HCT116 (cell line): ENCODE results near the gene CSK. TPM values are rescaled to one million over a fixed set of nuclear protein-coding genes. Genes with fewer than 3 reads are reported as not detected.

Experiments
- ATAC-seq: fragments of 200-7000 bp; cut with Tn5 transposase; 2 replicates; pipeline ENCODE4 v1.9.1; 2020; ENCODE audit warnings: mild to moderate bottlenecking, moderate library complexity
- BruUV-seq: library from RNA; stranded (reverse); fragments of 400-500 nt; replicated peaks from 2 replicates; lab custom pipeline; 2021; lab: Mats Ljungman, UMichigan
- CTCF ChIA-PET: fragments of 300-600 bp; sonication (Branson Sonifier 250); formaldehyde crosslinking; loops from one replicate; lab custom pipeline; 2021; ENCODE audit warnings: antibody characterized with exemption; lab: Charles Lee
- POLR2A ChIA-PET: fragments of 300-600, 350-600 bp; sonication (Branson Sonifier 250); formaldehyde crosslinking; loops from one replicate; lab custom pipeline; 2021; ENCODE audit warnings: antibody characterized with exemption; lab: Charles Lee
- RAD21 ChIA-PET, 2 experiments: fragments of 300-600 bp; sonication (Branson Sonifier 250); formaldehyde crosslinking; loops; one replicate each; lab custom pipeline; 2023; ENCODE audit warnings: low total read pairs in 2 of 2; ENCODE audit not compliant: uncharacterized antibody in 2 of 2, unreplicated experiment in 2 of 2, low non-redundant PET in 1 of 2; lab: Charles Lee
- DNase-seq: peaks from one replicate; pipeline ENCODE4 v3.0.0-alpha.2; 2010; ENCODE audit warnings: low read depth, low spot score
- H2AFZ ChIP-seq: fragments of 200-600 bp; shearing (Covaris generic), sonication (generic); 2 replicates; pipeline ENCODE4 v1.6.1; 2017; ENCODE audit warnings: low read depth, mixed run types, mixed read lengths, antibody characterized with exemption, low read length; ENCODE audit not compliant: poor library complexity, severe bottlenecking
- H3K27ac ChIP-seq: 2 replicates; pipeline ENCODE4 v1.5.1; 2012; ENCODE audit warnings: low read depth, low read length
- H3K27me3 ChIP-seq: fragments of 200-600 bp; sonication (generic); 2 replicates; pipeline ENCODE4 v1.6.1; 2016; ENCODE audit warnings: mixed run types, low read length, mixed read lengths; ENCODE audit not compliant: insufficient read depth
- H3K36me3 ChIP-seq, 2 experiments: fragments of 200-500 bp in 1 of 2; fragments of 200-600 bp in 1 of 2; sonication (Bioruptor generic) in 1 of 2; sonication (generic) in 1 of 2; 2 replicates each; pipeline versions ENCODE4 v1.5.1 to v1.6.1; 2014 to 2016; ENCODE audit warnings: low read length in 2 of 2, inconsistent platforms in 1 of 2, mixed read lengths in 1 of 2, mixed run types in 1 of 2; ENCODE audit not compliant: insufficient read depth in 2 of 2, control insufficient read depth in 1 of 2
- H3K4me1 ChIP-seq, 2 experiments: fragments of 200-600 bp in 1 of 2; sonication (generic) in 1 of 2; 2 replicates each; pipeline versions ENCODE4 v1.5.1 to v1.6.1; 2012 to 2017; ENCODE audit warnings: low read length in 2 of 2, inconsistent platforms in 1 of 2, mild to moderate bottlenecking in 1 of 2, mixed read lengths in 1 of 2, mixed run types in 1 of 2, moderate library complexity in 1 of 2; ENCODE audit not compliant: insufficient read depth in 2 of 2, control insufficient read depth in 1 of 2
- H3K4me2 ChIP-seq: fragments of 200-600 bp; sonication (generic); 2 replicates; pipeline ENCODE4 v1.6.1; 2017; ENCODE audit warnings: mixed run types, low read length, mixed read lengths
- H3K4me3 ChIP-seq, 2 experiments: fragments of 200-600 bp in 1 of 2; sonication (generic) in 1 of 2; replicated peaks in 1 of 2; 2 replicates each; pipeline ENCODE4 v1.5.1; 2011 to 2016; ENCODE audit warnings: low read length in 2 of 2, control low read depth in 1 of 2, low read depth in 1 of 2, mild to moderate bottlenecking in 1 of 2, mixed read lengths in 1 of 2, mixed run types in 1 of 2
- H3K79me2 ChIP-seq: fragments of 200-600 bp; sonication (generic); 2 replicates; pipeline ENCODE4 v1.6.1; 2017; ENCODE audit warnings: mild to moderate bottlenecking, mixed run types, low read length, moderate library complexity, mixed read lengths; ENCODE audit not compliant: insufficient read depth
- H3K9ac ChIP-seq: fragments of 200-600 bp; sonication (generic); 2 replicates; pipeline ENCODE4 v1.6.1; 2016; ENCODE audit warnings: low read length, mixed read lengths
- H3K9me2 ChIP-seq: fragments of 200-600 bp; sonication (generic), shearing (Covaris generic); 2 replicates; pipeline ENCODE4 v1.6.1; 2017; ENCODE audit warnings: mixed run types, mild to moderate bottlenecking, moderate library complexity; ENCODE audit not compliant: insufficient read depth
- H3K9me3 ChIP-seq, 2 experiments: fragments of 200-500 bp in 1 of 2; fragments of 200-600 bp in 1 of 2; sonication (Bioruptor generic) in 1 of 2; sonication (generic) in 1 of 2; 2 replicates each; pipeline ENCODE4 v1.6.1; 2014 to 2017; ENCODE audit warnings: low read length in 2 of 2, mixed read lengths in 2 of 2, inconsistent platforms in 1 of 2, low read depth in 1 of 2, mild to moderate bottlenecking in 1 of 2, mixed run types in 1 of 2, moderate library complexity in 1 of 2; ENCODE audit not compliant: control insufficient read depth in 1 of 2, insufficient read depth in 1 of 2
- H4K20me1 ChIP-seq: fragments of 200-600 bp; sonication (generic), shearing (Covaris generic); 2 replicates; pipeline ENCODE4 v1.6.1; 2017; ENCODE audit warnings: mixed run types, mild to moderate bottlenecking, moderate library complexity; ENCODE audit not compliant: insufficient read depth
- CEBPB ChIP-seq: IDR thresholded peaks from 2 replicates; pipeline ENCODE4 v1.6.1; 2012; ENCODE audit warnings: low read depth
- EGR1 ChIP-seq: IDR thresholded peaks from 2 replicates; pipeline ENCODE4 v1.6.1; 2012; ENCODE audit warnings: low read depth
- EZH2 ChIP-seq: fragments of 200-600 bp; sonication (generic); IDR thresholded peaks from 2 replicates; pipeline ENCODE4 v1.6.1; 2017; ENCODE audit warnings: antibody characterized with exemption, mixed run types
- EZH2phosphoT487 ChIP-seq: fragments of 200-600 bp; IDR thresholded peaks from 2 replicates; pipeline ENCODE4 v1.6.1; 2018; ENCODE audit warnings: antibody characterized with exemption, borderline replicate concordance
- FOSL1 ChIP-seq: IDR thresholded peaks from 2 replicates; pipeline ENCODE4 v1.6.1; 2012; ENCODE audit warnings: low read depth
- JUND ChIP-seq: IDR thresholded peaks from 2 replicates; pipeline ENCODE4 v1.6.1; 2012
- POLR2A ChIP-seq: IDR thresholded peaks from 2 replicates; pipeline ENCODE4 v1.7.0; 2011; ENCODE audit warnings: borderline replicate concordance; ENCODE audit not compliant: insufficient read depth, insufficient read length; ENCODE audit errors: extremely low read depth
- POLR2AphosphoS5 ChIP-seq: IDR thresholded peaks from 2 replicates; pipeline ENCODE4 v1.6.1; 2011; ENCODE audit warnings: mild to moderate bottlenecking, low read depth, low read length, moderate library complexity
- RAD21 ChIP-seq: IDR thresholded peaks from 2 replicates; pipeline ENCODE4 v1.6.1; 2012; ENCODE audit warnings: low read depth, mild to moderate bottlenecking
- SIN3A ChIP-seq: IDR thresholded peaks from 2 replicates; pipeline ENCODE4 v1.6.1; 2012; ENCODE audit warnings: low read depth
- SP1 ChIP-seq: IDR thresholded peaks from 2 replicates; pipeline ENCODE4 v1.6.1; 2012; ENCODE audit warnings: low read depth
- SRF ChIP-seq: IDR thresholded peaks from 2 replicates; pipeline ENCODE4 v1.6.1; 2012; ENCODE audit warnings: low read depth
- YY1 ChIP-seq: IDR thresholded peaks from 2 replicates; pipeline ENCODE4 v1.6.1; 2011; ENCODE audit warnings: low read length, low read depth, moderate library complexity, mild to moderate bottlenecking; ENCODE audit not compliant: insufficient replicate concordance; ENCODE audit errors: extremely low read depth
- intact Hi-C: fragments of 100-400 bp; cut with micrococcal nuclease; formaldehyde crosslinking; loops from 2 replicates; pipeline ENCODE4 v1.10.0; 2022
- total RNA-seq: library from RNA; stranded (reverse); gene quantifications from one replicate; pipeline ENCODE4 v1.2.1, GENCODE V29; 2021; ENCODE audit not compliant: unreplicated experiment
- TF ChIP-seq, protein P1 (sequence below): IDR thresholded peaks from 2 replicates; pipeline ENCODE4 v1.6.1; 2012; ENCODE audit warnings: low read depth
- TF ChIP-seq, protein P2 (sequence below), 3 experiments: fragments of 200-600 bp in 1 of 3; sonication (generic) in 1 of 3; IDR thresholded peaks in 2 of 3; conservative IDR thresholded peaks in 1 of 3; 2 replicates each; pipeline ENCODE4 v1.5.1; 2012 to 2017; ENCODE audit warnings: low read depth in 2 of 3, low read length in 2 of 3, antibody characterized with exemption in 1 of 3, borderline replicate concordance in 1 of 3, control low read depth in 1 of 3, mild to moderate bottlenecking in 1 of 3, mixed read lengths in 1 of 3, mixed run types in 1 of 3, moderate library complexity in 1 of 3; ENCODE audit not compliant: insufficient read depth in 1 of 3
- TF ChIP-seq, protein P3 (sequence below): IDR thresholded peaks from 2 replicates; pipeline ENCODE4 v1.6.1; 2011; ENCODE audit warnings: mild to moderate bottlenecking, low read length, moderate library complexity; ENCODE audit not compliant: insufficient replicate concordance; ENCODE audit errors: extremely low read depth

CSK gene
- total RNA-seq, 1 experiment from 2014 or later: 72.2 TPM

DNA sequence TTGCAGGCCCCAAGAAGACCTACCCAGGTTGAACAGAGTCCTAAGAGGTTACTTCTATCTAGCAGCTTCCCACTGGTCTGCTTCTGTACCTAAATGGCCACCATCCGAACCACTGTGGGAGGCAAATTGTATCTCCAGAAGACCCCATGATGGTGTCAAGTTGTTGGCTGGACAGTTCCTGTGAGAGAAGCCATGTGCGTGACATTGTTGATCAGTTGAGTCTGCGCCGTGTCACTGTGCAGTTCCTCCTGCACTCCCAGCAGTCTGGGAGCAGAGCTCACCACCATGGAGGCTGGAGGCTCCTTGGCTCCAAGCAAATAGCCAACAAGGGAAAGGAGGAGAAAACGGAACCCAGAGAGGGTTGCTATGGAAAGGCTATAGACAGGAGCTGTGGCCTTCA lies 49.0 kb upstream of the CSK start:
- no TSS peak for BruUV-seq
- H3K9ac ChIP-seq: no peak overlapping the region
- ChIA-PET RAD21 (no interaction called here), POLR2A (no interaction called here), CTCF (no interaction called here)
- ATAC-seq (no peak), DNase-seq (no peak)
- no peaks in the 10 kb centered on the region for H4K20me1 ChIP-seq
- no peak overlapping the region for H3K27ac ChIP-seq
- no peaks in the 10 kb centered on the region for H3K27me3 ChIP-seq
- no peaks in the 10 kb centered on the region for H3K36me3 ChIP-seq
- peaks cover 0 to 23% of the 10 kb centered on the region in 2 experiments; a peak in 2 of 4 replicates for H3K4me1 ChIP-seq
- intact Hi-C loops: no loop called here
- TF ChIP-seq CEBPB (no peak), EZH2phosphoT487 (no peak), POLR2A (no peak), YY1 (no peak), FOSL1 (no peak), RAD21 (no peak)
- no peaks in the 10 kb centered on the region for H3K9me3 ChIP-seq
- no peak overlapping the region for H3K4me3 ChIP-seq
- no peaks in the 10 kb centered on the region for H3K79me2 ChIP-seq
- H3K9me2 ChIP-seq: no peaks in the 10 kb centered on the region
- no peak overlapping the region for H2AFZ ChIP-seq
- H3K4me2 ChIP-seq: no peak overlapping the region

DNA sequence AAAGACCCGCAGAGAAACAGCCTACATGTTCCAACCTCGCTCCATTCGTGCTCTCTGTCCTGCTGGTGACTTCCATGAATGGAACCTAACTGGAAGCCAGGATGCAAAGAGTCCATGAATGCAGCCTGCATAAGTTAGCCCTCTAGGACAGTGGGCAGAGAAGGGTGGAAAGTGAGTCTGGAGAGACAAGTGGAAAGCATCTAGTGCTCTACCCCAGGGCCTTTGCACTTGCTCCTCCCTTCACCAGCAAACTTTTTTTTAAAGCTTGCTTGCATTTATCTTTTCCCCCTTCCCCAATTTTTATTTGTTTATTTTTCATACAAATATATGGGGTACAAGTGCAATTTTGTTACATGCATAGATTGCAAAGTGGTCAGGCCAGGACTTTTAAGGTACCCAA lies 48.6 kb upstream of the CSK start:
- DNase-seq (no peak), ATAC-seq (no peak)
- no peak overlapping the region for H3K27ac ChIP-seq
- no peak overlapping the region for H3K9ac ChIP-seq
- ChIA-PET RAD21 (no interaction called here), POLR2A (no interaction called here), CTCF (no interaction called here)
- no peak overlapping the region for H2AFZ ChIP-seq
- peaks cover 0 to 22% of the 10 kb centered on the region in 2 experiments; a peak in 2 of 4 replicates for H3K4me1 ChIP-seq
- no peaks in the 10 kb centered on the region for H3K36me3 ChIP-seq
- no peak overlapping the region for H3K4me2 ChIP-seq
- no peaks in the 10 kb centered on the region for H3K79me2 ChIP-seq
- H3K9me2 ChIP-seq: no peaks in the 10 kb centered on the region
- no TSS peak for BruUV-seq
- no peaks in the 10 kb centered on the region for H3K27me3 ChIP-seq
- intact Hi-C loops: no loop called here
- no peak overlapping the region for H3K4me3 ChIP-seq
- H3K9me3 ChIP-seq: no peaks in the 10 kb centered on the region
- H4K20me1 ChIP-seq: no peaks in the 10 kb centered on the region
- TF ChIP-seq, protein P1, sequence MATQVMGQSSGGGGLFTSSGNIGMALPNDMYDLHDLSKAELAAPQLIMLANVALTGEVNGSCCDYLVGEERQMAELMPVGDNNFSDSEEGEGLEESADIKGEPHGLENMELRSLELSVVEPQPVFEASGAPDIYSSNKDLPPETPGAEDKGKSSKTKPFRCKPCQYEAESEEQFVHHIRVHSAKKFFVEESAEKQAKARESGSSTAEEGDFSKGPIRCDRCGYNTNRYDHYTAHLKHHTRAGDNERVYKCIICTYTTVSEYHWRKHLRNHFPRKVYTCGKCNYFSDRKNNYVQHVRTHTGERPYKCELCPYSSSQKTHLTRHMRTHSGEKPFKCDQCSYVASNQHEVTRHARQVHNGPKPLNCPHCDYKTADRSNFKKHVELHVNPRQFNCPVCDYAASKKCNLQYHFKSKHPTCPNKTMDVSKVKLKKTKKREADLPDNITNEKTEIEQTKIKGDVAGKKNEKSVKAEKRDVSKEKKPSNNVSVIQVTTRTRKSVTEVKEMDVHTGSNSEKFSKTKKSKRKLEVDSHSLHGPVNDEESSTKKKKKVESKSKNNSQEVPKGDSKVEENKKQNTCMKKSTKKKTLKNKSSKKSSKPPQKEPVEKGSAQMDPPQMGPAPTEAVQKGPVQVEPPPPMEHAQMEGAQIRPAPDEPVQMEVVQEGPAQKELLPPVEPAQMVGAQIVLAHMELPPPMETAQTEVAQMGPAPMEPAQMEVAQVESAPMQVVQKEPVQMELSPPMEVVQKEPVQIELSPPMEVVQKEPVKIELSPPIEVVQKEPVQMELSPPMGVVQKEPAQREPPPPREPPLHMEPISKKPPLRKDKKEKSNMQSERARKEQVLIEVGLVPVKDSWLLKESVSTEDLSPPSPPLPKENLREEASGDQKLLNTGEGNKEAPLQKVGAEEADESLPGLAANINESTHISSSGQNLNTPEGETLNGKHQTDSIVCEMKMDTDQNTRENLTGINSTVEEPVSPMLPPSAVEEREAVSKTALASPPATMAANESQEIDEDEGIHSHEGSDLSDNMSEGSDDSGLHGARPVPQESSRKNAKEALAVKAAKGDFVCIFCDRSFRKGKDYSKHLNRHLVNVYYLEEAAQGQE: no peak
- TF ChIP-seq SP1 (no peak), EGR1 (no peak), EZH2 (no peak), SIN3A (no peak), POLR2AphosphoS5 (no peak), POLR2A (no peak), JUND (no peak), SRF (no peak)
- TF ChIP-seq, protein P2, sequence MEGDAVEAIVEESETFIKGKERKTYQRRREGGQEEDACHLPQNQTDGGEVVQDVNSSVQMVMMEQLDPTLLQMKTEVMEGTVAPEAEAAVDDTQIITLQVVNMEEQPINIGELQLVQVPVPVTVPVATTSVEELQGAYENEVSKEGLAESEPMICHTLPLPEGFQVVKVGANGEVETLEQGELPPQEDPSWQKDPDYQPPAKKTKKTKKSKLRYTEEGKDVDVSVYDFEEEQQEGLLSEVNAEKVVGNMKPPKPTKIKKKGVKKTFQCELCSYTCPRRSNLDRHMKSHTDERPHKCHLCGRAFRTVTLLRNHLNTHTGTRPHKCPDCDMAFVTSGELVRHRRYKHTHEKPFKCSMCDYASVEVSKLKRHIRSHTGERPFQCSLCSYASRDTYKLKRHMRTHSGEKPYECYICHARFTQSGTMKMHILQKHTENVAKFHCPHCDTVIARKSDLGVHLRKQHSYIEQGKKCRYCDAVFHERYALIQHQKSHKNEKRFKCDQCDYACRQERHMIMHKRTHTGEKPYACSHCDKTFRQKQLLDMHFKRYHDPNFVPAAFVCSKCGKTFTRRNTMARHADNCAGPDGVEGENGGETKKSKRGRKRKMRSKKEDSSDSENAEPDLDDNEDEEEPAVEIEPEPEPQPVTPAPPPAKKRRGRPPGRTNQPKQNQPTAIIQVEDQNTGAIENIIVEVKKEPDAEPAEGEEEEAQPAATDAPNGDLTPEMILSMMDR (IDR thresholded peaks at IDR 0.05 in 2 of 3, conservative IDR thresholded peaks at IDR 0.05 in 1 of 3; ENCODE audit: borderline replicate concordance in 1 of 3, insufficient read depth in 1 of 3, low read depth in 2 of 3, low read length in 2 of 3): no peak
- TF ChIP-seq, protein P3, sequence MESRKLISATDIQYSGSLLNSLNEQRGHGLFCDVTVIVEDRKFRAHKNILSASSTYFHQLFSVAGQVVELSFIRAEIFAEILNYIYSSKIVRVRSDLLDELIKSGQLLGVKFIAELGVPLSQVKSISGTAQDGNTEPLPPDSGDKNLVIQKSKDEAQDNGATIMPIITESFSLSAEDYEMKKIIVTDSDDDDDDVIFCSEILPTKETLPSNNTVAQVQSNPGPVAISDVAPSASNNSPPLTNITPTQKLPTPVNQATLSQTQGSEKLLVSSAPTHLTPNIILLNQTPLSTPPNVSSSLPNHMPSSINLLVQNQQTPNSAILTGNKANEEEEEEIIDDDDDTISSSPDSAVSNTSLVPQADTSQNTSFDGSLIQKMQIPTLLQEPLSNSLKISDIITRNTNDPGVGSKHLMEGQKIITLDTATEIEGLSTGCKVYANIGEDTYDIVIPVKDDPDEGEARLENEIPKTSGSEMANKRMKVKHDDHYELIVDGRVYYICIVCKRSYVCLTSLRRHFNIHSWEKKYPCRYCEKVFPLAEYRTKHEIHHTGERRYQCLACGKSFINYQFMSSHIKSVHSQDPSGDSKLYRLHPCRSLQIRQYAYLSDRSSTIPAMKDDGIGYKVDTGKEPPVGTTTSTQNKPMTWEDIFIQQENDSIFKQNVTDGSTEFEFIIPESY: no peak
